Measurements from ENCODE around the gene FHAD1. TPM values are rescaled to one million over a fixed set of nuclear protein-coding genes. Genes with fewer than 3 reads are reported as not detected.

Gene FHAD1
- polyA plus RNA-seq, 2 donors, result 0.04 to 0.16 TPM

- H3K36me3 ChIP-seq (ENCODE audit: control insufficient read depth in 2 of 2, insufficient read depth in 2 of 2, low read length in 1 of 2), result no peaks in the 10 kb centered on the region
- 76 to 79% methylated on average over 13 of the region's 13 CpGs for WGBS, 2 donors
- peaks cover 3% of the 10 kb centered on the region in 2 donors for H3K4me1 ChIP-seq (ENCODE audit: control insufficient read depth in 2 of 2, insufficient read depth in 2 of 2, low read length in 1 of 2)
- no peaks in the 10 kb centered on the region for H3K9me3 ChIP-seq (ENCODE audit: control insufficient read depth in 2 of 2, insufficient read depth in 1 of 2, low read depth in 1 of 2, low read length in 1 of 2)
- no peak overlapping the region for H3K4me3 ChIP-seq (ENCODE audit: low read depth in 1 of 2, low read length in 2 of 2)
- H3K27me3 ChIP-seq (ENCODE audit: control insufficient read depth in 1 of 2, insufficient read depth in 2 of 2, low read length in 2 of 2), result no peaks in the 10 kb centered on the region
- H3K27ac ChIP-seq (ENCODE audit: low read depth in 2 of 2, low read length in 1 of 2), result no peak overlapping the region
Measured at GRCh38 chr1:15258833-15259621, 12.0 kb downstream of the FHAD1 start.

GRCh38 chr1:15259622-15260007 lies 12.6 kb downstream of the FHAD1 start:
- Histone ChIP-seq H3K4me3 (ENCODE audit: low read depth in 1 of 2, low read length in 2 of 2) (no peak overlapping the region), H3K9me3 (ENCODE audit: control insufficient read depth in 2 of 2, insufficient read depth in 1 of 2, low read depth in 1 of 2, low read length in 1 of 2) (no peaks in the 10 kb centered on the region), H3K27me3 (ENCODE audit: control insufficient read depth in 1 of 2, insufficient read depth in 2 of 2, low read length in 2 of 2) (no peaks in the 10 kb centered on the region), H3K27ac (ENCODE audit: low read depth in 2 of 2, low read length in 1 of 2) (no peak overlapping the region), H3K4me1 (ENCODE audit: control insufficient read depth in 2 of 2, insufficient read depth in 2 of 2, low read length in 1 of 2) (peaks cover 3% of the 10 kb centered on the region in 2 donors), H3K36me3 (ENCODE audit: control insufficient read depth in 2 of 2, insufficient read depth in 2 of 2, low read length in 1 of 2) (no peaks in the 10 kb centered on the region)
- 90 to 91% methylated on average over 9 of the region's 9 CpGs for WGBS, 2 donors

- no peak overlapping the region for H3K4me3 ChIP-seq (ENCODE audit: low read depth in 1 of 2, low read length in 2 of 2)
- no peaks in the 10 kb centered on the region for H3K27me3 ChIP-seq (ENCODE audit: control insufficient read depth in 1 of 2, insufficient read depth in 2 of 2, low read length in 2 of 2)
- 56 to 59% methylated on average over 12 of the region's 12 CpGs for WGBS, 2 donors
- no peaks in the 10 kb centered on the region for H3K36me3 ChIP-seq (ENCODE audit: control insufficient read depth in 2 of 2, insufficient read depth in 2 of 2, low read length in 1 of 2)
- no peaks in the 10 kb centered on the region for H3K9me3 ChIP-seq (ENCODE audit: control insufficient read depth in 2 of 2, insufficient read depth in 1 of 2, low read depth in 1 of 2, low read length in 1 of 2)
- peaks cover 3% of the 10 kb centered on the region in 2 donors for H3K4me1 ChIP-seq (ENCODE audit: control insufficient read depth in 2 of 2, insufficient read depth in 2 of 2, low read length in 1 of 2)
- no peak overlapping the region for H3K27ac ChIP-seq (ENCODE audit: low read depth in 2 of 2, low read length in 1 of 2)
Measured at GRCh38 chr1:15260418-15261154, 13.6 kb downstream of the FHAD1 start.

- 35 to 42% methylated on average over 20 of the region's 20 CpGs for WGBS, 2 donors
- Histone ChIP-seq H3K4me1 (ENCODE audit: control insufficient read depth in 2 of 2, insufficient read depth in 2 of 2, low read length in 1 of 2) (peaks cover 3% of the 10 kb centered on the region in 2 donors), H3K27ac (ENCODE audit: low read depth in 2 of 2, low read length in 1 of 2) (peak overlapping the region; percentile 34 to 51), H3K27me3 (ENCODE audit: control insufficient read depth in 1 of 2, insufficient read depth in 2 of 2, low read length in 2 of 2) (no peaks in the 10 kb centered on the region), H3K9me3 (ENCODE audit: control insufficient read depth in 2 of 2, insufficient read depth in 1 of 2, low read depth in 1 of 2, low read length in 1 of 2) (no peaks in the 10 kb centered on the region), H3K4me3 (ENCODE audit: low read depth in 1 of 2, low read length in 2 of 2) (no peak overlapping the region), H3K36me3 (ENCODE audit: control insufficient read depth in 2 of 2, insufficient read depth in 2 of 2, low read length in 1 of 2) (no peaks in the 10 kb centered on the region)
Measured at GRCh38 chr1:15261155-15262002, 14.4 kb downstream of the FHAD1 start.

GRCh38 chr1:15262003-15262377 lies 15.0 kb downstream of the FHAD1 start:
- Histone ChIP-seq H3K27me3 (ENCODE audit: control insufficient read depth in 1 of 2, insufficient read depth in 2 of 2, low read length in 2 of 2) (no peaks in the 10 kb centered on the region), H3K36me3 (ENCODE audit: control insufficient read depth in 2 of 2, insufficient read depth in 2 of 2, low read length in 1 of 2) (no peaks in the 10 kb centered on the region), H3K4me1 (ENCODE audit: control insufficient read depth in 2 of 2, insufficient read depth in 2 of 2, low read length in 1 of 2) (peaks cover 3% of the 10 kb centered on the region in 2 donors), H3K4me3 (ENCODE audit: low read depth in 1 of 2, low read length in 2 of 2) (no peak overlapping the region), H3K9me3 (ENCODE audit: control insufficient read depth in 2 of 2, insufficient read depth in 1 of 2, low read depth in 1 of 2, low read length in 1 of 2) (no peaks in the 10 kb centered on the region), H3K27ac (ENCODE audit: low read depth in 2 of 2, low read length in 1 of 2) (no peak overlapping the region)
- 93 to 97% methylated on average over 2 of the region's 2 CpGs for WGBS, 2 donors

DNA sequence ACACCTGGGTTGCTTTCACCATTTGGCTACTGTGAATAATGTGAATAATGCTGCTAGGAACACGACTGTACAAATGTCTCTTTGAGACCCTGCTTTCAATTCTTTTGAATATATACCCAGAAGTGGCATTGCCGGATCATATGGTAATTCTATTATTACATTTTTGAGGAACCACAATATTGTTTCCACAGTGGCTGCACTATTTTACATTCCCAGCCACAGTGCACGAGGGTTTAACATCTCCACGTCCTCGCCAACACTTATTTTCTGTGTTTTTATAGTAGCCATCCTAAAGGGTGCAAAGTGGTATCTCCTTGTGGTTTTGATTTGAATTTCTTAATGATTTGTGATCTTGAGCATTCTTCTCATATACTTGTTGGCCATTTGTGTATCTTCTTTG lies 15.7 kb downstream of the FHAD1 start:
- WGBS, 2 donors, result 86 to 87% methylated on average over 5 of the region's 5 CpGs

GRCh38 chr1:15264769-15265168 lies 17.7 kb downstream of the FHAD1 start:
- H3K9me3 ChIP-seq (ENCODE audit: control insufficient read depth in 2 of 2, insufficient read depth in 1 of 2, low read depth in 1 of 2, low read length in 1 of 2), result no peaks in the 10 kb centered on the region
- 77 to 80% methylated on average over 2 of the region's 2 CpGs for WGBS, 2 donors

More for the DNA sequence above, 15.7 kb downstream of the FHAD1 start:
- Histone ChIP-seq H3K27me3 (ENCODE audit: control insufficient read depth in 1 of 2, insufficient read depth in 2 of 2, low read length in 2 of 2) (no peaks in the 10 kb centered on the region), H3K36me3 (ENCODE audit: control insufficient read depth in 2 of 2, insufficient read depth in 2 of 2, low read length in 1 of 2) (no peaks in the 10 kb centered on the region), H3K9me3 (ENCODE audit: control insufficient read depth in 2 of 2, insufficient read depth in 1 of 2, low read depth in 1 of 2, low read length in 1 of 2) (no peaks in the 10 kb centered on the region), H3K4me3 (ENCODE audit: low read depth in 1 of 2, low read length in 2 of 2) (no peak overlapping the region), H3K4me1 (ENCODE audit: control insufficient read depth in 2 of 2, insufficient read depth in 2 of 2, low read length in 1 of 2) (peaks cover 3% of the 10 kb centered on the region in 2 donors), H3K27ac (ENCODE audit: low read depth in 2 of 2, low read length in 1 of 2) (no peak overlapping the region)

GRCh38 chr1:15271196-15271595 lies 24.2 kb downstream of the FHAD1 start:
- WGBS, 2 donors, result 76 to 89% methylated on average over 6 of the region's 7 CpGs
- Histone ChIP-seq H3K4me1 (ENCODE audit: control insufficient read depth in 2 of 2, insufficient read depth in 2 of 2, low read length in 1 of 2) (no peaks in the 10 kb centered on the region), H3K9me3 (ENCODE audit: control insufficient read depth in 2 of 2, insufficient read depth in 1 of 2, low read depth in 1 of 2, low read length in 1 of 2) (no peaks in the 10 kb centered on the region), H3K27me3 (ENCODE audit: control insufficient read depth in 1 of 2, insufficient read depth in 2 of 2, low read length in 2 of 2) (no peaks in the 10 kb centered on the region), H3K27ac (ENCODE audit: low read depth in 2 of 2, low read length in 1 of 2) (no peak overlapping the region), H3K4me3 (ENCODE audit: low read depth in 1 of 2, low read length in 2 of 2) (no peak overlapping the region), H3K36me3 (ENCODE audit: control insufficient read depth in 2 of 2, insufficient read depth in 2 of 2, low read length in 1 of 2) (no peaks in the 10 kb centered on the region)

More at GRCh38 chr1:15264769-15265168, 17.7 kb downstream of the FHAD1 start:
- H3K4me1 ChIP-seq (ENCODE audit: control insufficient read depth in 2 of 2, insufficient read depth in 2 of 2, low read length in 1 of 2), result peaks cover 3% of the 10 kb centered on the region in 2 donors
- no peaks in the 10 kb centered on the region for H3K36me3 ChIP-seq (ENCODE audit: control insufficient read depth in 2 of 2, insufficient read depth in 2 of 2, low read length in 1 of 2)
- H3K4me3 ChIP-seq (ENCODE audit: low read depth in 1 of 2, low read length in 2 of 2), result no peak overlapping the region
- no peaks in the 10 kb centered on the region for H3K27me3 ChIP-seq (ENCODE audit: control insufficient read depth in 1 of 2, insufficient read depth in 2 of 2, low read length in 2 of 2)
- H3K27ac ChIP-seq (ENCODE audit: low read depth in 2 of 2, low read length in 1 of 2), result no peak overlapping the region

DNA sequence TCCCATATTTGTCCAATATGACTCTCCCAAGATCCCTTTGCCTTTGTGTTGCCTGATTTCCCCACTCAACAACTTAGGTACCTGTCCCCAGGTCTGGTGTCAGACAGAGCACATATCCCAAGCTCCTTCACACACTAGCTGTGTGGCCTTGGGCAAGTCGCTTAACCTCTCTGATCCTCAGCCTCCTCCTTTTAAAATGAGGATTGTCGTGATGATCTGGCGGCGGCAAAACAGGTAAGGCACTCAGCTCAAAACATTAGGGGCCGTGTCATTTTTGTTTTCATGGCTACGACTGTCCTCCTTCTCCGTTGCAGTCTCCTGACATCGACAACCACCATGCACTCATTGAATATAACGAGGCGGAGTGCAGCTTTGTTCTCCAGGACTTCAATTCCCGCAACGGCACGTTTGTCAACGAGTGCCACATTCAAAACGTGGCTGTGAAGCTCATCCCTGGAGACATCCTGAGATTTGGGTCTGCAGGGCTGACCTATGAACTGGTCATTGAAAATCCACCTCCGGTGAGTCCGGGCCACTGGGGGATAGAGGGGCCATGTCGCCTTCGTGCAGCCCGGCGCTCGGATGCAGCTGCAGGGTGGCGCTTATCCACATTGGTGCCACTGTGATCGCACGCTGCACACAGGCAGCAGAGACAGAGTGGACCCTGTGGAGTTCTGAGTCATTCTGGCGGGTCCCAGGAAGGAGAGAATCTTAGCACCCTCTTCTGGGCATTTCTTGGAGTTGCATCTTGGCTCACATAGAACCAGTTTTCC lies 25.2 kb downstream of the FHAD1 start:
- no peaks in the 10 kb centered on the region for H3K36me3 ChIP-seq (ENCODE audit: control insufficient read depth in 2 of 2, insufficient read depth in 2 of 2, low read length in 1 of 2)
- H3K4me3 ChIP-seq (ENCODE audit: low read depth in 1 of 2, low read length in 2 of 2), result no peak overlapping the region
- 32 to 36% methylated on average over 26 of the region's 26 CpGs for WGBS, 2 donors

More for the DNA sequence above, 25.2 kb downstream of the FHAD1 start:
- no peaks in the 10 kb centered on the region for H3K4me1 ChIP-seq (ENCODE audit: control insufficient read depth in 2 of 2, insufficient read depth in 2 of 2, low read length in 1 of 2)
- no peaks in the 10 kb centered on the region for H3K27me3 ChIP-seq (ENCODE audit: control insufficient read depth in 1 of 2, insufficient read depth in 2 of 2, low read length in 2 of 2)
- H3K27ac ChIP-seq (ENCODE audit: low read depth in 2 of 2, low read length in 1 of 2), result no peak overlapping the region
- H3K9me3 ChIP-seq (ENCODE audit: control insufficient read depth in 2 of 2, insufficient read depth in 1 of 2, low read depth in 1 of 2, low read length in 1 of 2), result no peaks in the 10 kb centered on the region

Data from esophagus (tissue), 2 donors.